HG03571 (cell line): ENCODE results near the gene KCND2.
"Not testable (repeated sequence)": the region's sequence is repeated elsewhere in the genome, so short reads cannot be mapped to it uniquely, and the experiment has no call there.

Experiments used
- ATAC-seq: cut with Tn5 transposase; IDR thresholded peaks from one replicate; pipeline ENCODE4 v1.9.1; 2021; ENCODE audit not compliant: unreplicated experiment

KCND2 gene

GRCh38 chr7:120680985-120681384, 408.0 kb downstream of the KCND2 start:
- no peak for ATAC-seq

DNA sequence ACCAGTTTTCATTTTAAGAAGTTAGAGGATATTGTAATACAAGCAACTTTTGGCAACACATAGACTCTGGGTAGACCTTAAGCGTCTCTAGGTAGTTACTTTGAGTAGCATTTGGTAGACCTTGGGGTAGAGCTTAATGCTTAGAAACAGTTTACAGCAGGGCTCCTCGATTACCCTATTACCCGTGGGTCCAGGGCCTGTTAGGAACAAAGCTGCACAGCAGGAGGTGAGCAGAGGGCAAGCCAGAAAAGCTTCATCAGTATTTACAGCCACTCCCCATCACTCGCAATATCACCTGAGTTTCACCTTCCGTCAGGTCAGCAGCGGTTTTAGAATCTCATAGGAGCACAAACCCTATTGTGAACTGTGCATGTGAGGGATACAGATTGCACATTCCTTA, 411.5 kb downstream of the KCND2 start:
- ATAC-seq, result no peak

DNA sequence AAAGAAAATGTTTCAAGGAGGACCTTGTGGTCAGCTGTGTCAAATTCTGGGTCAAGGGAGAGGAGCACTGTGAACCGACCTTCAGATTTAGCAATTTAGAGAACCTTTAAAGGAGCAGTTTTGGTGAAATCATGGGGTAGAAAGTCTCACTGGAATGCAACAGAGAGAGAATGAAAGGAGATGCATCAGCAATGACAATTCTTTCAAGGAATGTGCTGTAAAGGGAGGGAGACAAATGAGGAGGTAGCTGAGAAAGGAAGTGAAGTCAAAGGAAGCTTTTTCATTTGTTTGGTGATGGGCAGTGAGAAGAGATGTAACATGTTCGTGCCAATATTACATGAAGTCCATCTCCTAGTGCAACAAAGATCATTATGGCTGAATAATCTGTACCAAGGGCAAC, 418.9 kb downstream of the KCND2 start:
- no peak for ATAC-seq

- no peak for ATAC-seq
Observed at GRCh38 chr7:120695848-120696247, 422.9 kb downstream of the KCND2 start.

- no peak for ATAC-seq
Observed at GRCh38 chr7:120700796-120701195, 427.8 kb downstream of the KCND2 start.

- ATAC-seq, result not testable (repeated sequence)
Observed at GRCh38 chr7:120702408-120702807, 429.4 kb downstream of the KCND2 start.

DNA sequence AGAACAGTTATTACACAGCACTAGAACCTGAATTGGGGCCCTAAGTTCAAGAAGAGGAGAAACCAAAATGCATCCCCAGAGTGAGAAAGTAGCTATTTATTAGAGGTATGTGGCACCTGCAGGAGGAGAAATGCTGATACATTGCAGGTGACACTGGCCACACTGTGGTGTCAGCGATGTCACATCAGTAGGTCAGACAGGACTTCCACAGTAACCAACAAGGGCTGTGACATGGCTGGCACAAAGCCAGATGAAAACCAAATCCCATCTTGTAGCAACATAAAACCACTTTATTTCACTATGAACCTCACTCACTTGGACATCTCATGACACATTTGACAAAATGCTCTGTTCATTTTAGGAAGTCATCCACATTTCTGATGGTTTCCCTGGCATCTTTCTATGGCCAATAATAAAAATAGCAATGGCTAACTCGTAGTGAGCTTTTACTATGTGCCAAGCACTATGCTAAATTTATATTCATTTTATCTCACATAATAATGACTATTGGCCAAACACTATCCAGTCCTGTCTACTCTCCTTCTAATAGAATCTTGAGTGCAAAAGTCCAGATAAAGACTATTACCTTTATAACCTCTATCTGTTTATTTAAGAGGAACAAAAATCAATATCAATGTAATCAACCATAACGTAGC, 430.7 kb downstream of the KCND2 start:
- no peak for ATAC-seq

- ATAC-seq, result no peak
Observed at GRCh38 chr7:120709252-120709971, 436.4 kb downstream of the KCND2 start.

- ATAC-seq, result no peak
Observed at GRCh38 chr7:120709972-120710320, 437.0 kb downstream of the KCND2 start.

DNA sequence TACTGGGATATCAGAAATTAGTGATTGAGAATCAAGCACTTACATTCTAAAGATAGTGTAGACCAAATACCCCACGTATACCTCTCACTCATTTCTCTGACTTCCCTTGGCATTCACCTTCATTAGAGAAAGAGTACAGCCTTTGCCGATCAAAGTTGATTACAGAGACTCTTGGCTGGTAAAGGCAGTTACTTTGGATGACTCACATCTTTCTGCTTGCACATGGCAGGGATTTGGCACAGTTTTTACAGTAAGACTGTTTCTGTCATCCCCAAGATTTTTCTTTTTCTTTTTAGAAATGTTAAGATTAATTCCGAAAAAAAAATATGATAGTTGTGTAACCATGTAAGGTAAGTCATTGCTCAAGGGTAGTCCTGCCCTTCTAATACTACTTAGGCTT, 442.0 kb downstream of the KCND2 start:
- no peak for ATAC-seq

DNA sequence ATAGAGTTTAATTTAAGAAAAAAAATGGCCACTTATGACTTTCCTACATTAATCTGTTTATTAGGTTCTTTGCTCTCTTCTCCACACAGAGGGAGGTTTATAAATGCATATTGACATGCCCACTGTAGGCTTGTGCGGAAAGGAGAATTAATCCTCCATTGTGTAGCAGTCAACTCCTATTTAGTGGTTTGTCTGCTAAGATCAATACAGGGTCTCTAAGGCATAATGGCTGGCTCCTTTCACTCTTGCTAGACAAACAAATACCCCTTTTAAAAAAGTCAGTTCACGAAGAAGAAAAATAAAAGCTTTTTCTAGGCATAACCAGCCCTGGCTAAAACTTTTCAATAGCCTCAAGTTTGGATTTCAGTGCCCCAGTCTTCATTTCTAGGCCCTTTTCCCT, 443.3 kb downstream of the KCND2 start:
- no peak for ATAC-seq

- no peak for ATAC-seq
Observed at GRCh38 chr7:120717166-120717565, 444.2 kb downstream of the KCND2 start.

DNA sequence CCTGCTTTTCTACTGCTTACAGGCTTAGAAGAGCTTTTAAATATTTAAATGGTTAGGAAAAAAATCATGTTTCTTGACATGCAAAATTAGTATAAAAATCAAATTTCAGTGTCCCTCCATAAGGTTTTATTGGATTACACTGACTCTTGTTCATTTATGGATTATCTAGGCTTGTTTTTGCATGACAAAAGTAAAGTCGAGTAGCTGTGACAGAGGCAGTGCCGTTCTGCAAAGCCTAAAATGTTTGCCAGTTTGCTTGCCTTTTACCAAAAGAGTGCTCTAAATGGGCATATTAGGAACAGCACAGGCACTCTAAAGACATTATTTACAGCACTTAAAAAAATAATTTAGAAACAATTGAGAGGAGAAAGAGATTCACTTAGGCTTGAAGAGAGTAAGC, 445.4 kb downstream of the KCND2 start:
- no peak for ATAC-seq

- no peak for ATAC-seq
Observed at GRCh38 chr7:120720317-120720716, 447.3 kb downstream of the KCND2 start.

DNA sequence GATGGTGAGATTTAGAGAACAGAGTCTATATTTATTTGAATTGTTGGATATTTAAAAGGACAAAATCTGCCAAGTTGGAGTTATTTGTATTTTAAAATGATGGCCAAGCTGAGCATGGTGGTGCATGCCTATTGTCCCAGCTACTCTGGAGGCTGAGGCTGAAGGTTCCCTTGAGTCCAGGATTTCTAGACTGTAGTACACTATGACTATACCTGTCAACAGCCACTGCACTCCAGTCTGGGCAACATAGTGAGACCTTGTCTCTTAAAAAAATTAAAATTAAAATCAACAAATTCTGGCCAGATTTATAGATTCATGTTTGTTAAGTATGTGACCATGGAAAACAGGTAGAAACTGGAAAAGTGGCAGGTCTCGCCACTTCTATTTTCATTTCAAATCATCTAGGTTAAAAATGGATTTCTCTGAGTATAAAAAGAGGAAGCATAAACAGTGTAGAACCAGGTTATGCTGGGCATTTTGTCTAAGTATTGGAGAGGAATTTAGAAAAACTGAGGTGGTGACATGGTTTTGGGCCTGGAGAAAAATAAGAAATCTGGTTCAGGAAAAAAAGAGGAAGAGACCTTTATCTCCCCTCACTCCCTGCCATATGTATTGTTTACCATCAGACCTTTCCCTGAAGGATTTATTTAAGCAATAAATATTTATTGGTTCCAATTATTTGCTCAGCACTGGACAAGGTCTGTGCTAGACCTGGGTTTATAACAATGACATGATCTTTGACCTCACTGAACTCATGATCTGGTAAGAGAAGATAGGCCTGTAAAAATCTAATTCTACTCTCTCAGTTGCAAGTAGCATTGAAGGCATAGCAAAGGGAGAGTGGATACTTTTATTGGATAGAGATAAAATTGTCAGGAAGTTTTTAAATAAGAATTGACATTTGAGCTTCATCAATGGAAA, 450.8 kb downstream of the KCND2 start:
- no peak for ATAC-seq

GRCh38 chr7:120724448-120724847, 451.5 kb downstream of the KCND2 start:
- no peak for ATAC-seq

- no peak for ATAC-seq
Observed at GRCh38 chr7:120724955-120725354, 452.0 kb downstream of the KCND2 start.

DNA sequence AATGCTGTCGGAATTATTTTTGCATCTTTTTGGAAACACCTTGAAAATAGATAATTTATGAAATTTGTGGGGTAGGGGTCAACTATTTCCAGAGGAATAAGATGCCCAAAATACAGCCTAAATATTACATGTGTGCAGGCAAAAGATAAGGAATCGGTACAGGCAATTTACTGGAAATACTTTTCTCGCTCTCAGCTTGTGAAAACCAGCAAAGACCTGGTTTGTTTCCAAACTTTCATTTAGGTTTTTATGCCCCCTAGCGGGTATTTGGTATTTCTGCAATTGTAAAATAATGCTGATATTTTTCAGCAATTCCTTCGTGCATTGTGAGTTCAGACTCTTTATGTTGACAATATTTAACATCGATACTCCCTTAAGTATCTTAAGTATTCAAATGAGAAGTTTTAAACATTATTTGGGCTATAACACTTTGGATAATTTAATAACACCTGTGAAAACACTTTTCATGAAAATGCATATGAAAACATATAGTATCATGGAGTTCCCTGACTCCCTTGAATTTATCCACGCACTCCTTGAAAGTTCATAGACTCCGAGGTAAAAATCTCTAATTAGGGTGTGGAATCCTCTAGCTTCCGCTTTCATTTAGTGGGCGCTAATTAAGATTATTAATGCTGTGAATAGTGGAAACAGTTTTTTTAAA, 452.5 kb downstream of the KCND2 start:
- no peak for ATAC-seq

- no peak for ATAC-seq
Observed at GRCh38 chr7:120729245-120729644, 456.3 kb downstream of the KCND2 start.

DNA sequence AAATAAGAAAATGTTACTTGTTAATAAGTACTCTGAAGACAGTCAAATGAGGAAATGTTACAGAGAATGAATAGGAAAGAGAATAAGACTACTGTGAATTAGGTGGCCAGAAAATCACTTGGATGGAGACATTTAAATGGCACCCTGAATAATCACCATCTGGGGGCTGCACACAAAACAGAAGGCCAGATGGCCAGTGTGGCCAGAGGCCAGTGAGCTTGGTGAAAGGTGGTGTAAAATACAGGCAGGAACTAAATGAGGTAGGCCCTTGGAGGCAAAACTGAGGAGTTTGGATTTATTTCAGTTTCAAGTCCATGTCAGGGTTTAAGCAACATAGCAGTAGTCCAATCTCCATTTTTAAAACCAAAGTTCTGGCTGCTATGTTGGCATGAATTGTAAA, 458.3 kb downstream of the KCND2 start:
- no peak for ATAC-seq

- ATAC-seq, result no peak
Observed at GRCh38 chr7:120732256-120732655, 459.3 kb downstream of the KCND2 start.
